C4-2B (cell line): ENCODE measurements around the gene SARS1.

ENCODE experiments used
- H3K27ac ChIP-seq: fragments of 450-650 bp; 2 replicates; pipeline ENCODE4 v1.5.1; 2017
- CTCF ChIP-seq: fragments of 450-650 bp; conservative IDR thresholded peaks from 2 replicates; pipeline ENCODE4 v1.5.1; 2017; ENCODE audit warnings: mild to moderate bottlenecking
- ZFX ChIP-seq: fragments of 450-650 bp; IDR thresholded peaks from 2 replicates; pipeline ENCODE4 v1.6.1; 2017

Gene SARS1

GRCh38 chr1:109243860-109244552 is 30.3 kb downstream of the SARS1 start:
- no peak overlapping the region for H3K27ac ChIP-seq
- no peak for TF ChIP-seq ZFX
- TF ChIP-seq CTCF, result no peak

GRCh38 chr1:109246141-109246551 is 32.4 kb downstream of the SARS1 start:
- TF ChIP-seq ZFX, result no peak
- no peak for TF ChIP-seq CTCF
- H3K27ac ChIP-seq, result no peak overlapping the region

- no peak for TF ChIP-seq CTCF
- TF ChIP-seq ZFX, result no peak
- no peak overlapping the region for H3K27ac ChIP-seq
These were observed 34.0 kb downstream of the SARS1 start for GRCh38 chr1:109247401-109248365.

- TF ChIP-seq CTCF, result no peak
- TF ChIP-seq ZFX, result no peak
These were observed 34.7 kb downstream of the SARS1 start for GRCh38 chr1:109248444-109248796.

GRCh38 chr1:109248797-109249629 is 35.3 kb downstream of the SARS1 start, which contains the start of gene CELSR2:
Gene CELSR2, plus strand, starts transcription at chr1:109249539. Its CDS starts 541 bp downstream, at chr1:109250080.
- TF ChIP-seq ZFX (no peak), CTCF (no peak)
- H3K27ac ChIP-seq, result peak within 1 kb of the TSS; percentile 57

More at GRCh38 chr1:109248444-109248796, 34.7 kb downstream of the SARS1 start:
- no peak overlapping the region for H3K27ac ChIP-seq

- TF ChIP-seq CTCF (no peak), ZFX (peak; percentile 75; the same call in 1 of the 2 replicates)
- H3K27ac ChIP-seq, result peak overlapping the region; percentile 57
These were observed 36.1 kb downstream of the SARS1 start for GRCh38 chr1:109249654-109250401.
